K562 (cell line): Measurements from ENCODE around the gene TUT4.

Experiments used
- C11orf30 ChIP-seq: fragments of 450-650 bp; IDR thresholded peaks from 2 replicates; pipeline ENCODE4 v1.6.1; 2016; ENCODE audit warnings: low read depth, mild to moderate bottlenecking
- EZH2 ChIP-seq: IDR thresholded peaks from 2 replicates; pipeline ENCODE4 v1.6.1; 2012; ENCODE audit warnings: low read depth, mild to moderate bottlenecking, inconsistent platforms, low read length, borderline replicate concordance
- GABPB1 ChIP-seq: sonication (generic); formaldehyde crosslinking; IDR thresholded peaks from 2 replicates; pipeline ENCODE4 v1.8.0; 2022; ENCODE audit warnings: mild to moderate bottlenecking, missing genetic modification reagents
- HMGN3 ChIP-seq: IDR thresholded peaks from 2 replicates; pipeline ENCODE4 v1.6.1; 2011; ENCODE audit warnings: borderline replicate concordance, low read depth, mild to moderate bottlenecking, mixed read lengths, low read length; ENCODE audit not compliant: insufficient read length; ENCODE audit errors: extremely low read depth
- KDM4B ChIP-seq, 2 experiments: fragments of 450-650 bp in 1 of 2; sonication (generic) in 1 of 2; IDR thresholded peaks; 2 replicates each; pipeline ENCODE4 v1.6.1; 2016 to 2017; ENCODE audit warnings: borderline replicate concordance in 2 of 2, antibody characterized with exemption in 1 of 2, low read depth in 1 of 2, mild to moderate bottlenecking in 1 of 2
- NFATC3 ChIP-seq: fragments of 450-650 bp; IDR thresholded peaks from 2 replicates; pipeline ENCODE4 v1.6.1; 2017; ENCODE audit warnings: mild to moderate bottlenecking
- POLR2AphosphoS5 ChIP-seq: IDR thresholded peaks from 2 replicates; pipeline ENCODE4 v1.6.1; 2011; ENCODE audit warnings: mild to moderate bottlenecking, low read depth, low read length, moderate library complexity; ENCODE audit not compliant: control insufficient read depth, insufficient read depth
- TCF7L2 ChIP-seq: fragments of 150-350 bp; IDR thresholded peaks from 2 replicates; pipeline ENCODE4 v1.6.1; 2016; ENCODE audit warnings: low read depth, mild to moderate bottlenecking, low read length, moderate library complexity
- USF2 ChIP-seq: sonication (generic); formaldehyde crosslinking; IDR thresholded peaks from 2 replicates; pipeline ENCODE4 v1.5.0; 2020; ENCODE audit warnings: missing genetic modification reagents
- XRCC4 ChIP-seq: IDR thresholded peaks from one replicate; pipeline ENCODE4 v1.6.1; 2011; ENCODE audit not compliant: insufficient read depth, insufficient read length; ENCODE audit errors: extremely low read depth
- ZNF384 ChIP-seq: IDR thresholded peaks from 2 replicates; pipeline ENCODE4 v1.6.1; 2012; ENCODE audit warnings: low read depth, low read length, improper control_type of control experiment

DNA sequence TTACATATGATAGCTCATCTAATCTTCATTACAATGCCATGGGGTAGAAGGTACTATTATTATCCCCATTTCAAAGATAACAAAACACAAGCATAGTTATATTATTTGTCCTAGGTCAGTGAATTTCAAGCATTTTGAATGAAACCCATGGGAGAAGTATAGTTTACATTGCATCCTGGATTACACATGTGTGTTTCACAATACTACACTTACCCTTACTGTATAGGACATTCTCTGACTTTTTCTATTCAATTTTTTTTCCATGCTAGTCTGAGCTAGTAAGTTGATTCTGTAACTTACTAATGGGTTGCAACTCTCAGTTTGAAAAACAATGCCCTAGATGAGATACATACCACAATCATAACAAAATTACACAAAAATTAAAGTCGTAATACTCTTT, 40.6 kb upstream of the TUT4 start:
- TF ChIP-seq GABPB1 (CRISPR knock-in tag): no peak
- TF ChIP-seq C11orf30: no peak
- TF ChIP-seq POLR2AphosphoS5: no peak
- no peak for TF ChIP-seq EZH2
- TF ChIP-seq TCF7L2: no peak
- no peak for TF ChIP-seq USF2 (CRISPR knock-in tag)
- no peak for TF ChIP-seq ZNF384
- no peak for TF ChIP-seq NFATC3
- no peak for TF ChIP-seq HMGN3
- TF ChIP-seq KDM4B (IDR thresholded peaks at IDR 0.05; ENCODE audit: borderline replicate concordance in 2 of 2, low read depth in 1 of 2): no peak
- no peak for TF ChIP-seq XRCC4
